ENCODE results near the gene LEKR1.

- TF ChIP-seq POLR2AphosphoS5 (IDR thresholded peaks at IDR 0.05; ENCODE audit: low read depth, low read length) (no peak), REST (IDR thresholded peaks at IDR 0.05; ENCODE audit: insufficient read depth in 1 of 2, low read depth in 2 of 2, low read length in 2 of 2) (no peak), TAF1 (IDR thresholded peaks at IDR 0.05; ENCODE audit: borderline replicate concordance, insufficient read depth, low read length) (no peak)
Measured at GRCh38 chr3:157086060-157086750, 260.1 kb downstream of the LEKR1 start.

Data from PFSK-1 (cell line).